ENCODE measurements around the gene HYKK.
"Not testable (repeated sequence)": the region's sequence is repeated elsewhere in the genome, so short reads cannot be mapped to it uniquely, and the experiment has no call there.

DNA sequence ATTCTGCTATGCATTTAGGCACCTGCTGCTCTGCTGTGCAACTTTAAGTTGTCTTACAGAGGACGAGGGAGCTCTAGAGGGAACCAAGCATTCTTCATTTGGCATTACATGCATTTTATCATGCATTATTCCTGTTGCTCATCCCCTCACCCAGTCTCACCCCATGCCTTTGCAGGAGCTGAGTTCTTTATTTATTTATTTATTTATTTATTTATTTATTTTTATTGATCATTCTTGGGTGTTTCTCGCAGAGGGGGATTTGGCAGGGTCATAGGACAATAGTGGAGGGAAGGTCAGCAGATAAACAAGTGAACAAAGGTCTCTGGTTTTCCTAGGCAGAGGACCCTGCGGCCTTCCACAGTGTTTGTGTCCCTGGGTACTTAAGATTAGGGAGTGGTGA lies 12.7 kb downstream of the HYKK start:
- TF ChIP-seq POLR2A, EP300 (IDR thresholded peaks at IDR 0.05): not testable (repeated sequence)
- TF ChIP-seq, protein P1, sequence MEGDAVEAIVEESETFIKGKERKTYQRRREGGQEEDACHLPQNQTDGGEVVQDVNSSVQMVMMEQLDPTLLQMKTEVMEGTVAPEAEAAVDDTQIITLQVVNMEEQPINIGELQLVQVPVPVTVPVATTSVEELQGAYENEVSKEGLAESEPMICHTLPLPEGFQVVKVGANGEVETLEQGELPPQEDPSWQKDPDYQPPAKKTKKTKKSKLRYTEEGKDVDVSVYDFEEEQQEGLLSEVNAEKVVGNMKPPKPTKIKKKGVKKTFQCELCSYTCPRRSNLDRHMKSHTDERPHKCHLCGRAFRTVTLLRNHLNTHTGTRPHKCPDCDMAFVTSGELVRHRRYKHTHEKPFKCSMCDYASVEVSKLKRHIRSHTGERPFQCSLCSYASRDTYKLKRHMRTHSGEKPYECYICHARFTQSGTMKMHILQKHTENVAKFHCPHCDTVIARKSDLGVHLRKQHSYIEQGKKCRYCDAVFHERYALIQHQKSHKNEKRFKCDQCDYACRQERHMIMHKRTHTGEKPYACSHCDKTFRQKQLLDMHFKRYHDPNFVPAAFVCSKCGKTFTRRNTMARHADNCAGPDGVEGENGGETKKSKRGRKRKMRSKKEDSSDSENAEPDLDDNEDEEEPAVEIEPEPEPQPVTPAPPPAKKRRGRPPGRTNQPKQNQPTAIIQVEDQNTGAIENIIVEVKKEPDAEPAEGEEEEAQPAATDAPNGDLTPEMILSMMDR (IDR thresholded peaks at IDR 0.05), result not testable (repeated sequence)

Measured in upper lobe of left lung (tissue), 4 donors.